OCI-LY1 (cell line): ENCODE measurements around the gene PLXNA2.

Source experiments
- CTCF ChIP-seq: fragments of 200-600 bp; sonication (generic), shearing (Covaris generic); IDR thresholded peaks from 2 replicates; pipeline ENCODE4 v1.5.1; 2017; ENCODE audit warnings: mild to moderate bottlenecking, antibody characterized with exemption, low read length, moderate library complexity, mixed read lengths
- EZH2 ChIP-seq: fragments of 200-600 bp; sonication (generic), shearing (Covaris generic); IDR thresholded peaks from 2 replicates; pipeline ENCODE4 v1.8.0; 2017; ENCODE audit warnings: borderline replicate concordance, mixed run types, mild to moderate bottlenecking, antibody characterized with exemption, low read length, moderate library complexity, mixed read lengths

GRCh38 chr1:208185801-208186231, 58.4 kb downstream of the PLXNA2 start:
- TF ChIP-seq CTCF (no peak), EZH2 (no peak)
